GM12878 (cell line): ENCODE measurements around the gene SEMA3G. TPM values are rescaled to one million over a fixed set of nuclear protein-coding genes. Genes with fewer than 3 reads are reported as not detected.

Source experiments
- ATAC-seq: fragments of 200-7000 bp; cut with Tn5 transposase; 3 replicates; pipeline ENCODE4 v1.9.1; 2020; ENCODE audit warnings: mild to moderate bottlenecking, moderate library complexity
- BruUV-seq: library from RNA; stranded (reverse); fragments of 400-500 nt; replicated peaks from 2 replicates; lab custom pipeline; 2021; lab: Mats Ljungman, UMichigan
- CTCF ChIA-PET: fragments of 300-600 bp; sonication (Branson Sonifier 250); formaldehyde crosslinking; extraction: SDS; loops from one replicate; lab custom pipeline; 2021; ENCODE audit warnings: inconsistent platforms; lab: Yijun Ruan, JAX
- POLR2A ChIA-PET: fragments of 350-600 bp; formaldehyde crosslinking; extraction: SDS; loops from one replicate; lab custom pipeline; 2021; ENCODE audit warnings: inconsistent platforms; lab: Charles Lee
- RAD21 ChIA-PET: fragments of 300-600 bp; sonication (Branson Sonifier 250); formaldehyde crosslinking; loops from one replicate; lab custom pipeline; 2023; ENCODE audit warnings: antibody characterized with exemption; ENCODE audit not compliant: unreplicated experiment; lab: Charles Lee
- SMC1A ChIA-PET: fragments of 300-600 bp; sonication (Branson Sonifier 250); formaldehyde crosslinking; loops from one replicate; lab custom pipeline; 2023; ENCODE audit not compliant: unreplicated experiment, uncharacterized antibody; lab: Charles Lee
- DNase-seq: peaks from one replicate; pipeline ENCODE4 v3.0.0-alpha.2; 2011; ENCODE audit warnings: low read depth, low spot score
- FAIRE-seq: peaks from 3 replicates; lab custom pipeline; 2011; peaks lifted over from hg19 to GRCh38; lab: Jason Lieb, UNC
- H2AFZ ChIP-seq: 2 replicates; pipeline ENCODE4 v1.6.0; 2011; ENCODE audit warnings: low read depth, low read length, control low read depth; ENCODE audit not compliant: control insufficient read depth
- H3K27ac ChIP-seq: 2 replicates; pipeline ENCODE4 v1.5.1; 2011; ENCODE audit warnings: control low read depth; ENCODE audit not compliant: control insufficient read depth, insufficient read depth
- H3K27me3 ChIP-seq, 2 experiments: replicated peaks in 1 of 2; 2 replicates each; pipeline versions ENCODE4 v1.6.0 to v1.6.1; 2011; ENCODE audit warnings: low read length in 1 of 2; ENCODE audit not compliant: control insufficient read depth in 2 of 2, insufficient read depth in 2 of 2
- H3K36me3 ChIP-seq, 2 experiments: 2 replicates each; pipeline ENCODE4 v1.5.1; 2011; ENCODE audit warnings: low read length in 1 of 2; ENCODE audit not compliant: control insufficient read depth in 2 of 2, insufficient read depth in 2 of 2
- H3K4me1 ChIP-seq: 2 replicates; pipeline ENCODE4 v1.6.1; 2011; ENCODE audit warnings: mild to moderate bottlenecking, low read length, moderate library complexity, mixed read lengths; ENCODE audit not compliant: control insufficient read depth, insufficient read depth
- H3K4me2 ChIP-seq: 2 replicates; pipeline ENCODE4 v1.6.0; 2011; ENCODE audit warnings: control low read depth; ENCODE audit not compliant: control insufficient read depth, insufficient read depth
- H3K4me3 ChIP-seq: fragments of 200-600 bp; sonication (generic); 2 replicates; pipeline ENCODE4 v1.5.1; 2016
- H3K79me2 ChIP-seq: 2 replicates; pipeline ENCODE4 v1.6.0; 2011; ENCODE audit warnings: low read length; ENCODE audit not compliant: control insufficient read depth, insufficient read depth
- H3K9ac ChIP-seq: 2 replicates; pipeline ENCODE4 v1.8.0; 2011; ENCODE audit warnings: low read length, control low read depth, mixed read lengths; ENCODE audit not compliant: control insufficient read depth, insufficient read depth
- H3K9me3 ChIP-seq: replicated peaks from 3 replicates; pipeline ENCODE4 v1.5.1; 2011; ENCODE audit warnings: mild to moderate bottlenecking, low read length; ENCODE audit not compliant: control insufficient read depth, insufficient read depth
- H4K20me1 ChIP-seq: 2 replicates; pipeline ENCODE4 v1.6.0; 2011; ENCODE audit not compliant: control insufficient read depth, insufficient read depth
- CEBPB ChIP-seq, 2 experiments: fragments of 150-350 bp in 1 of 2; IDR thresholded peaks; 2 replicates each; pipeline ENCODE4 v1.6.1; 2012 to 2014; ENCODE audit warnings: low read depth in 2 of 2, low read length in 2 of 2, borderline replicate concordance in 1 of 2, inconsistent platforms in 1 of 2
- E2F4 ChIP-seq: IDR thresholded peaks from 2 replicates; pipeline ENCODE4 v1.6.1; 2012; ENCODE audit warnings: low read depth, low read length, improper control_type of control experiment
- GATAD2B ChIP-seq: fragments of 450-650 bp; conservative IDR thresholded peaks from 2 replicates; pipeline ENCODE4 v1.6.1; 2017; ENCODE audit warnings: low read depth, mild to moderate bottlenecking, moderate library complexity
- IKZF2 ChIP-seq, 2 experiments: fragments of 450-650 bp; IDR thresholded peaks; 2 replicates each; pipeline ENCODE4 v1.6.1; 2017; ENCODE audit warnings: mild to moderate bottlenecking in 2 of 2, moderate library complexity in 2 of 2
- RFX5 ChIP-seq: IDR thresholded peaks from 2 replicates; pipeline ENCODE4 v1.6.1; 2011; ENCODE audit warnings: low read depth, low read length, improper control_type of control experiment
- SP1 ChIP-seq: IDR thresholded peaks from one replicate; pipeline ENCODE4 v1.6.1; 2011; ENCODE audit warnings: low read depth, low read length
- WGBS: methylation state at CpG from one replicate; pipeline ENCODE4 v1.1.6; 2016; ENCODE audit warnings: low lambda C conversion rate; ENCODE audit not compliant: insufficient replicate concordance, insufficient coverage; ENCODE audit errors: missing lambda C conversion rate; 5-methylcytosine and 5-hydroxymethylcytosine counted together
- in situ Hi-C: fragments of 300-500 bp; cut with MboI; formaldehyde crosslinking; loops from 9 replicates; pipeline ENCODE4 v1.14.3; 2018; ENCODE audit warnings: mixed read lengths
- intact Hi-C: fragments of 100-400 bp; cut with micrococcal nuclease; formaldehyde crosslinking; loops from one replicate; pipeline ENCODE4 v1.14.2; 2022; ENCODE audit not compliant: unreplicated experiment
- polyA plus RNA-seq, 11 experiments: library from polyadenylated mRNA; depleted of rRNA in 4 of 11; unstranded in 6 of 11; stranded (reverse) in 5 of 11; fragments of >200 nt; fragmentation: Nextera tagmentation in 4 of 11; fragmentation: Illumina TruSeq in 1 of 11; extraction: Ambion mirVana in 4 of 11; extraction: Trizol in 1 of 11; gene quantifications; 1 replicate in 1 of 11; 2 replicates in 10 of 11; pipeline versions ENCODE4 v1.2.1 to v1.2.3, GENCODE V29; 2011 to 2016; ENCODE audit warnings: inconsistent platforms in 2 of 11, missing spikeins in 2 of 11, low read depth in 1 of 11
- total RNA-seq, 4 experiments: library from RNA; depleted of rRNA in 3 of 4; stranded (reverse); fragments of >200 nt in 3 of 4; fragmentation: Illumina TruSeq in 1 of 4; extraction: Trizol in 1 of 4; gene quantifications; 2 replicates each; pipeline versions ENCODE4 v1.2.1 to v1.2.3, GENCODE V29; 2013 to 2021

SEMA3G gene
- total and polyA plus RNA-seq, 10 of the 15 experiments (the other 5 are each of a cell fraction or from before 2014, with no cell fraction given) = 0.03 to 0.04 TPM; not detected in 8

GRCh38 chr3:52383446-52383845 is 61.5 kb downstream of the SEMA3G start:
- POLR2A ChIA-PET = no interaction called here
- WGBS = 83% methylated on average over 14 of the region's 14 CpGs
- H3K4me3 ChIP-seq = no peak overlapping the region
- no peaks in the 10 kb centered on the region for H4K20me1 ChIP-seq
- intact Hi-C loops = no loop called here
- CTCF ChIA-PET = interaction anchor here (0.6 to 2.8 kb wide), 5 partner anchors 9 to 163 kb away, joined by 4 to 11 read pairs (median 7); partner anchors contain the start of gene TLR9
- no peaks in the 10 kb centered on the region for H3K27me3 ChIP-seq
- no peaks in the 10 kb centered on the region for H3K79me2 ChIP-seq
- RAD21 ChIA-PET = interaction anchor here (1.6 kb wide), 1 partner anchor 42 kb away, joined by 5 read pairs; no protein-coding TSS in a partner anchor
- no peak overlapping the region for H2AFZ ChIP-seq
- H3K9me3 ChIP-seq = no peaks in the 10 kb centered on the region
- no peaks in the 10 kb centered on the region for H3K36me3 ChIP-seq
- TF ChIP-seq SP1 (no peak), GATAD2B (no peak), RFX5 (no peak), IKZF2 (IDR thresholded peaks at IDR 0.05) (no peak), E2F4 (no peak), CEBPB (IDR thresholded peaks at IDR 0.05; ENCODE audit: borderline replicate concordance in 1 of 2, low read depth in 2 of 2, low read length in 2 of 2) (no peak)
- H3K27ac ChIP-seq = no peak overlapping the region
- no peak for FAIRE-seq
- in situ Hi-C loops = no loop called here
- no peak overlapping the region for H3K4me2 ChIP-seq
- no TSS peak for BruUV-seq
- H3K9ac ChIP-seq = no peak overlapping the region
- H3K4me1 ChIP-seq = no peaks in the 10 kb centered on the region; the same call in 1 of the 2 replicates
- SMC1A ChIA-PET = interaction anchor here (2.1 kb wide), 1 partner anchor 10 kb away, joined by 5 read pairs; no protein-coding TSS in a partner anchor
- no peak for ATAC-seq
- DNase-seq = no peak

Other genes starting within 250 kb of the SEMA3G start
Only the 7 nearest of the 16 such genes appear.
- 75.0 and 84.7 TPM in 2 replicates for gene BAP1, start 35.1 kb downstream of the SEMA3G start, total RNA-seq (2014; rRNA removed)
- gene BAP1, start 35.1 kb downstream of the SEMA3G start, total RNA-seq (2014; rRNA removed; fragmentation: Illumina TruSeq; extraction: Trizol) = 34.3 and 36.4 TPM in 2 replicates
- gene BAP1, start 35.1 kb downstream of the SEMA3G start, total RNA-seq (2021) = 81.9 and 90.4 TPM in 2 replicates
- 49.5 and 63.7 TPM in 2 replicates for gene BAP1, start 35.1 kb downstream of the SEMA3G start, polyA plus RNA-seq (2011; rRNA removed)
- gene BAP1, start 35.1 kb downstream of the SEMA3G start, polyA plus RNA-seq (2014; fragmentation: Illumina TruSeq; extraction: Trizol) = 16.7 and 39.2 TPM in 2 replicates
- 10 to 100 TPM in 1 of 2 experiments, 1 to 10 TPM in 1; 4.4 to 10.3 TPM for gene BAP1, start 35.1 kb downstream of the SEMA3G start, polyA plus RNA-seq (2014; fragmentation: Nextera tagmentation; extraction: Ambion mirVana)
- 63.6 and 70.2 TPM in 2 replicates for gene BAP1, start 35.1 kb downstream of the SEMA3G start, polyA plus RNA-seq (2014; rRNA removed)
- 10 to 100 TPM; 28.4 to 29.7 TPM for gene BAP1, start 35.1 kb downstream of the SEMA3G start, polyA plus RNA-seq (2016; fragmentation: Nextera tagmentation; extraction: Ambion mirVana)
- 7.7 and 7.8 TPM in 2 replicates for gene PHF7, start 34.4 kb downstream of the SEMA3G start, total RNA-seq (2014; rRNA removed)
- 7.7 and 8.0 TPM in 2 replicates for gene PHF7, start 34.4 kb downstream of the SEMA3G start, total RNA-seq (2014; rRNA removed; fragmentation: Illumina TruSeq; extraction: Trizol)
- 7.0 and 7.6 TPM in 2 replicates for gene PHF7, start 34.4 kb downstream of the SEMA3G start, total RNA-seq (2021)
- gene PHF7, start 34.4 kb downstream of the SEMA3G start, polyA plus RNA-seq (2011; rRNA removed) = 11.1 and 14.7 TPM in 2 replicates
- gene PHF7, start 34.4 kb downstream of the SEMA3G start, polyA plus RNA-seq (2014; fragmentation: Illumina TruSeq; extraction: Trizol) = 7.5 and 8.3 TPM in 2 replicates
- gene PHF7, start 34.4 kb downstream of the SEMA3G start, polyA plus RNA-seq (2014; fragmentation: Nextera tagmentation; extraction: Ambion mirVana) = 1 to 10 TPM; 1.3 to 3.4 TPM
- gene PHF7, start 34.4 kb downstream of the SEMA3G start, polyA plus RNA-seq (2014; rRNA removed) = 6.5 and 11.1 TPM in 2 replicates
- gene PHF7, start 34.4 kb downstream of the SEMA3G start, polyA plus RNA-seq (2016; fragmentation: Nextera tagmentation; extraction: Ambion mirVana) = 10 to 100 TPM in 1 of 2 experiments, 1 to 10 TPM in 1; 9.8 to 12.8 TPM
- 0.60 and 0.96 TPM in 2 replicates for gene TNNC1, start 8.9 kb upstream of the SEMA3G start, total RNA-seq (2014; rRNA removed)
- gene TNNC1, start 8.9 kb upstream of the SEMA3G start, total RNA-seq (2014; rRNA removed; fragmentation: Illumina TruSeq; extraction: Trizol) = 0.46 TPM in 1 of 2 replicates, not detected in the other
- gene TNNC1, start 8.9 kb upstream of the SEMA3G start, total RNA-seq (2021) = 0.41 TPM in 1 of 2 replicates, not detected in the other
- gene TNNC1, start 8.9 kb upstream of the SEMA3G start, polyA plus RNA-seq (2011; rRNA removed) = 1.3 and 1.8 TPM in 2 replicates
- 0.35 and 0.46 TPM in 2 replicates for gene TNNC1, start 8.9 kb upstream of the SEMA3G start, polyA plus RNA-seq (2014; fragmentation: Illumina TruSeq; extraction: Trizol)
- gene TNNC1, start 8.9 kb upstream of the SEMA3G start, polyA plus RNA-seq (2014; fragmentation: Nextera tagmentation; extraction: Ambion mirVana) = under 1 TPM in 1 of 2 experiments, not detected in 1; 0.13 TPM
- 0.77 and 0.85 TPM in 2 replicates for gene TNNC1, start 8.9 kb upstream of the SEMA3G start, polyA plus RNA-seq (2014; rRNA removed)
- under 1 TPM; 0.40 to 0.66 TPM for gene TNNC1, start 8.9 kb upstream of the SEMA3G start, polyA plus RNA-seq (2016; fragmentation: Nextera tagmentation; extraction: Ambion mirVana)
- gene NISCH, start 10.5 kb upstream of the SEMA3G start, total RNA-seq (2014; rRNA removed) = 36.3 and 36.5 TPM in 2 replicates
- gene NISCH, start 10.5 kb upstream of the SEMA3G start, total RNA-seq (2014; rRNA removed; fragmentation: Illumina TruSeq; extraction: Trizol) = 16.1 and 16.6 TPM in 2 replicates
- gene NISCH, start 10.5 kb upstream of the SEMA3G start, total RNA-seq (2021) = 42.5 and 52.5 TPM in 2 replicates
- 26.9 and 39.0 TPM in 2 replicates for gene NISCH, start 10.5 kb upstream of the SEMA3G start, polyA plus RNA-seq (2011; rRNA removed)
- gene NISCH, start 10.5 kb upstream of the SEMA3G start, polyA plus RNA-seq (2014; fragmentation: Illumina TruSeq; extraction: Trizol) = 19.2 and 25.0 TPM in 2 replicates
- gene NISCH, start 10.5 kb upstream of the SEMA3G start, polyA plus RNA-seq (2014; fragmentation: Nextera tagmentation; extraction: Ambion mirVana) = 1 to 10 TPM in 1 of 2 experiments, under 1 TPM in 1; 0.76 to 1.5 TPM
- 45.3 and 48.9 TPM in 2 replicates for gene NISCH, start 10.5 kb upstream of the SEMA3G start, polyA plus RNA-seq (2014; rRNA removed)
- 10 to 100 TPM; 23.7 to 24.2 TPM for gene NISCH, start 10.5 kb upstream of the SEMA3G start, polyA plus RNA-seq (2016; fragmentation: Nextera tagmentation; extraction: Ambion mirVana)
- not detected in 2 replicates for gene STAB1, start 50.2 kb upstream of the SEMA3G start, total RNA-seq (2014; rRNA removed)
- gene STAB1, start 50.2 kb upstream of the SEMA3G start, total RNA-seq (2014; rRNA removed; fragmentation: Illumina TruSeq; extraction: Trizol) = not detected in 2 replicates
- gene STAB1, start 50.2 kb upstream of the SEMA3G start, total RNA-seq (2021) = 0.35 and 0.46 TPM in 2 replicates
- gene STAB1, start 50.2 kb upstream of the SEMA3G start, polyA plus RNA-seq (2011; rRNA removed) = not detected in 2 replicates
- gene STAB1, start 50.2 kb upstream of the SEMA3G start, polyA plus RNA-seq (2014; fragmentation: Illumina TruSeq; extraction: Trizol) = not detected in 2 replicates
- not detected for gene STAB1, start 50.2 kb upstream of the SEMA3G start, polyA plus RNA-seq (2014; fragmentation: Nextera tagmentation; extraction: Ambion mirVana)
- gene STAB1, start 50.2 kb upstream of the SEMA3G start, polyA plus RNA-seq (2014; rRNA removed) = not detected in 2 replicates
- gene STAB1, start 50.2 kb upstream of the SEMA3G start, polyA plus RNA-seq (2016; fragmentation: Nextera tagmentation; extraction: Ambion mirVana) = not detected
- gene NT5DC2, start 88.8 kb upstream of the SEMA3G start, total RNA-seq (2014; rRNA removed) = 79.6 and 107 TPM in 2 replicates
- gene NT5DC2, start 88.8 kb upstream of the SEMA3G start, total RNA-seq (2014; rRNA removed; fragmentation: Illumina TruSeq; extraction: Trizol) = 48.6 and 58.3 TPM in 2 replicates
- 122 and 135 TPM in 2 replicates for gene NT5DC2, start 88.8 kb upstream of the SEMA3G start, total RNA-seq (2021)
- gene NT5DC2, start 88.8 kb upstream of the SEMA3G start, polyA plus RNA-seq (2011; rRNA removed) = 43.2 and 75.3 TPM in 2 replicates
- gene NT5DC2, start 88.8 kb upstream of the SEMA3G start, polyA plus RNA-seq (2014; fragmentation: Illumina TruSeq; extraction: Trizol) = 77.0 and 80.3 TPM in 2 replicates
- gene NT5DC2, start 88.8 kb upstream of the SEMA3G start, polyA plus RNA-seq (2014; fragmentation: Nextera tagmentation; extraction: Ambion mirVana) = 10 to 100 TPM; 21.6 to 34.8 TPM
- gene NT5DC2, start 88.8 kb upstream of the SEMA3G start, polyA plus RNA-seq (2014; rRNA removed) = 130 and 144 TPM in 2 replicates
- 10 to 100 TPM; 32.1 to 51.0 TPM for gene NT5DC2, start 88.8 kb upstream of the SEMA3G start, polyA plus RNA-seq (2016; fragmentation: Nextera tagmentation; extraction: Ambion mirVana)
- 11.8 and 20.8 TPM in 2 replicates for gene UQCC5, start 91.5 kb upstream of the SEMA3G start, total RNA-seq (2014; rRNA removed)
- gene UQCC5, start 91.5 kb upstream of the SEMA3G start, total RNA-seq (2014; rRNA removed; fragmentation: Illumina TruSeq; extraction: Trizol) = 20.6 and 28.0 TPM in 2 replicates
- gene UQCC5, start 91.5 kb upstream of the SEMA3G start, total RNA-seq (2021) = 26.2 and 27.0 TPM in 2 replicates
- gene UQCC5, start 91.5 kb upstream of the SEMA3G start, polyA plus RNA-seq (2011; rRNA removed) = 13.5 and 15.1 TPM in 2 replicates
- 4.0 and 18.3 TPM in 2 replicates for gene UQCC5, start 91.5 kb upstream of the SEMA3G start, polyA plus RNA-seq (2014; fragmentation: Illumina TruSeq; extraction: Trizol)
- gene UQCC5, start 91.5 kb upstream of the SEMA3G start, polyA plus RNA-seq (2014; fragmentation: Nextera tagmentation; extraction: Ambion mirVana) = 10 to 100 TPM; 38.4 to 56.8 TPM
- gene UQCC5, start 91.5 kb upstream of the SEMA3G start, polyA plus RNA-seq (2014; rRNA removed) = 28.1 and 38.5 TPM in 2 replicates
- 10 to 100 TPM; 69.1 to 84.8 TPM for gene UQCC5, start 91.5 kb upstream of the SEMA3G start, polyA plus RNA-seq (2016; fragmentation: Nextera tagmentation; extraction: Ambion mirVana)